NCI-H748 (cell line): ENCODE data around the gene CCDC127.
"Not testable (repeated sequence)": the region's sequence is repeated elsewhere in the genome, so short reads cannot be mapped to it uniquely, and the experiment has no call there.

Experiments
- DNase-seq: peaks from one replicate; lab custom pipeline; 2025; ENCODE audit not compliant: unreplicated experiment; lab: John Stamatoyannopoulos, UW

CCDC127 gene, protein sequence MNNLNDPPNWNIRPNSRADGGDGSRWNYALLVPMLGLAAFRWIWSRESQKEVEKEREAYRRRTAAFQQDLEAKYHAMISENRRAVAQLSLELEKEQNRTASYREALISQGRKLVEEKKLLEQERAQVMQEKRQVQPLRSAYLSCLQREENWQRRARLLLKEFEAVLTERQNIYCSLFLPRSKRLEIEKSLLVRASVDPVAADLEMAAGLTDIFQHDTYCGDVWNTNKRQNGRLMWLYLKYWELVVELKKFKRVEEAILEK

DNA sequence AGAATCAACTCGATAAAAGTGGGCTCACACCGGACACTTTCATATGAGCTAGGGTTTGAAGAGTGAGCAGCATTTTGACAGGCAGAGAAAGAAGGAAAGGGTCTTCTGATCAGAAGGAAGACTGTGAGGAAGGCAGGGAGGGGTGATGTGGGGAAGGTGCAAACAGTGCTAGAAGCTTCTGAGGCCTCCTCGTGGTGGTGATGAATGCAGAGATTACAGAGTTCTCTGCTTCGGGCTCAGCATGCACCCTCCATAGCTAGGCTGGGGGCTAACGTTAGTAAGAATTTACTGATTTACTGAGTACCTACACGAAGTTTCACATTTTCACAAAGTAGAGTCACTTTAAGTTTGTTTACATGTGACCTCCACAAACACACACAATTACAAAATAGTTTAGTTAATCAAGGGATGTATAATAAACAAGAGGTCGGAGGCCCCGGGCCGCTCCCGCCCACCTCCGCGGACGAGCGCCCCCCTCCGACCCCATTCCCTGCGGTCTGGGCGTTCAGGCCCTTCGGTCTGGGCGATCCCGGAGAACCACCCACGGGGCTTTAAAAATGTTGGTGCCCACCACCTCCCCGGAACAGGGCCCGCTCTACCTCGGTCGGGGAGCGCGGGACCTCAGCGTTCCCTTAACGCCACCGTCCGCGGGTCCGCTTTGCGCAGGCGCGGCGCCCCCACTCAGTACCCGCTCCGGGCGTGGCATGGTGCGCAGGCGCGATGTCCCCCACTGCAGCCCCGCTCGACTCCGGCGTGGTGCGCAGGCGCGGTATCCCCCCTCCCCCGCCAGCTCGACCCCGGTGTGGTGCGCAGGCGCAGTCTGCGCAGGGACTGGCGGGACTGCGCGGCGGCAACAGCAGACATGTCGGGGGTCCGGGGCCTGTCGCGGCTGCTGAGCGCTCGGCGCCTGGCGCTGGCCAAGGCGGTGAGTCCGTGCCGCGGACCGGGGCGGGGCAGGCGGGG, at the start of gene CCDC127, which contains the start of gene SDHA:
CCDC127 (minus strand) TSS at position 660 of the 963 bp plus-strand sequence. CDS start 1,304 bp downstream, outside the sequence.
SDHA (plus strand) TSS at position 827 of the 963 bp plus-strand sequence; CDS start at position 863, 36 bp downstream.
- peak; percentile 99 for DNase-seq

DNA sequence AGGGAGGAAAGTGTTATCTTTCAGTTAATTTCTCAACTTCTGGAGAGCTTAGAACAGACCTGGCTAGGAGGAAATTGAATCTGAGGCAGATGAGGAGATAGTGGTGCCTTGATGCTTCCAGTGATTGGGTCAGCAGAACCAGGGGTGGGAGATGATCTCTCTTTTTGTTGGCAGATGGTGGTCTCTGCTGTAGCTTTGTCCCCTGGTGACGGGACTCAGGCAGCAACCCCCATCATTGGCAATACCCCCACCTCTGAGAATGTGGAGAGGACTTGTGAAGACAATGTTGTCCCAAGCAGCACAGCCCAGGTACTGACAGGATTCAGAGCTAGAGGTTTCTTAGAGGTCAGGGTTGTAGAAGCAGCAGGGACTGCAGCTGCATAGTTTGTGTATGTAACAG, 49.8 kb upstream of the CCDC127 start:
- no peak for DNase-seq

DNA sequence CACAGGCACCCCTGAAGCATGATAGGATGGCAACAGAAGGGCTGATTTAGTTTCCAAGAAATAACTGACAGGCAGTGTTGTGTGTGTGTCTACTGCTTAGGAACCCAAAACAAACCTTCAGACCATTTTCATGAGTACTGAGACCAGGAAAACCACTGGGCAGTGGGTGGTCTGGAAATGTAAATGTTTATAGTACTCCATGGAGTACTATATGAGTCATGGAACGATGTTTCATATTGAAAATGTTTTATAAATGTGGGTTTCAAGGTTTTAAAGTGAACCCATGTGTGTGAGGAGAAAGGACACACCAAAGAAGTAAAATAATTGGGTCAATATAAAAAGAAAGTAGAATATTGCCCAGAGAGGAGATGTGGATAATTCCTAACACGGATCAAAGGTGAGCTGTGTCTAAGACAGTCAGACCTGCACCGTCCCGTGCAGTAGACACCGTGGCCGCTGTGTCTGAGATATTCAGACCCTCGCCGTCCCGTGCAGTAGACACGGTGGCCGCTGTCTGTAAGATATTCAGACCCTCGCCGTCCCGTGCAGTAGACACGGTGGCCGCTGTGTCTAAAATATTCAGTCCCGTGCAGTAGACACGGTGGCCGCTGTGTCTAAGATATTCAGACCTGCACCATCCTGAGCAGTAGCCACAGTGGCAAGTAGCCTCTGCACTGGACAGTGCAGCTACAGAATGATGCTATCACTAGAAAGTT, 48.5 kb upstream of the CCDC127 start:
- DNase-seq = not testable (repeated sequence)

DNA sequence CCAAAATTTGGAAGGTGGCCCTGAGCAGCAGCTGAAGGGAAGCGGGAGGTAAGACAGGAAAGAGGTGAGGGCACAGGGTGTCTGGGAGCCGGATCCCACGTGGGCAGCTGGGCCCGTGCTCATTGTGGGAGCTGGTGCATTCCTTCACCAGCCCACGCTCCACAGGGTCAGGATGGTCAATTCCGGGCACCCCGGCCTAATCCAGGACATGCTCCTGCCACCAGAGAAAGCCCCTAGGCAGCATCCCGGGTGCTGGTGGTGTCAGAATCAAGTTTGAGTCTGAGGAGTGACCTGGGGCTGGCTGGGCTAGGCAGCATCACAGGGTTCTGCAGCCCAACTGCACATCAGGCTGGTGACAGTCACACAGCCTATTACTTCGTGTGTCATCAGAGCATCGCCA, 46.4 kb upstream of the CCDC127 start:
- DNase-seq = no peak

DNA sequence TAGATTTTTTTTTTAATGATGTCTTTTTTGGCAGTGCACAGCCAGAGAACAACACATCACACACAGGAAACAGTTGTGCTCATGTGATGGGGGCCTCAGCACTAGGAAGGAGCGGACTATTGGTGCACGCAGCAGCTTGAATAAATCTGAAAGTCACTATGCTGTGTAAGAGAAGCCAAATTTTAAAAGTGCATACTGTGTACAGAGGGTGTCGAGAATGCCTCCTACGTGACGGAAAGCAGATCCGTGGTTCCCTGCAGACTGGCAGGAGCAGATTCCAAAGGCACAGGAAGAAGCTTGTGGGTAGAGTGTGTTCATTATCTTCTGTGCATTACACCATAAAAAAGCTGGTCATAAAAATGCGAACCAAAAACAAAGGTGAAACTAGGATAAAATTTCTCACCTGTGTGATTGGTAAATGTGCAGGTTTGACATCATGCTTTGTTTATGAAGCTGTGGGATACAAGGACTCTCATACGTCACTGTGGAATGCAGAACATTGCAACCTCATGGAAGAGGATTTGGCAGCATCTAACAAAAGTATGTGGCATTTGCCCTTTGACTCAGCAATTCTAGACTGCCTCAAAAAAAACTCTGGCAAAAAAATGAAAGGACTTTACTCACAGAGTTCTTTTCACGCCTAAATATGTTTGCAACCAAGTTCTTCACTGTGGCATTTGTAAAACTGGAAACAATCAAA, 45.5 kb upstream of the CCDC127 start:
- not testable (repeated sequence) for DNase-seq

DNA sequence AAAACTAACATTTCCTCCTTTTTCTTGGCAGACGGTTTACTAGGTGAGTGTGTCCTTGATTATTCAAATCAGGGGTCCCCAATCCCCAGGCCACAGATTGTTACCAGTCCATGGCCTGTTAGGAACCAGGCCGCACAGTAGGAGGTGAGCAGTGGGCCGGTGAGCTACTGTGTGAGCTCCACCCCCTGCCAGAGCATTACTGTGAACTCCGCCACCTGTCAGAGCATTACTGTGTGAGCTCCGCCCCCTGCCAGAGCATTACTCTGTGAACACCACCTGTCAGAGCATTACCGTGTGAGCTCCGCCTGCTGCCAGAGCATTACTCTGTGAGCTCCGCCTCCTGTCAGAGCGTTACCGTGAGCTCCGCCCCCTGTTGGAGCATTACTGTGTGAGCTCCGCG, 39.2 kb upstream of the CCDC127 start:
- no peak for DNase-seq

DNA sequence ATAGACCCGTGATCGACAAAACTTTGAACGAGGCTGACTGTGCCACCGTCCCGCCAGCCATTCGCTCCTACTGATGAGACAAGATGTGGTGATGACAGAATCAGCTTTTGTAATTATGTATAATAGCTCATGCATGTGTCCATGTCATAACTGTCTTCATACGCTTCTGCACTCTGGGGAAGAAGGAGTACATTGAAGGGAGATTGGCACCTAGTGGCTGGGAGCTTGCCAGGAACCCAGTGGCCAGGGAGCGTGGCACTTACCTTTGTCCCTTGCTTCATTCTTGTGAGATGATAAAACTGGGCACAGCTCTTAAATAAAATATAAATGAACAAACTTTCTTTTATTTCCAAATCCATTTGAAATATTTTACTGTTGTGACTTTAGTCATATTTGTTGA, 38.4 kb upstream of the CCDC127 start:
- not testable (repeated sequence) for DNase-seq

DNA sequence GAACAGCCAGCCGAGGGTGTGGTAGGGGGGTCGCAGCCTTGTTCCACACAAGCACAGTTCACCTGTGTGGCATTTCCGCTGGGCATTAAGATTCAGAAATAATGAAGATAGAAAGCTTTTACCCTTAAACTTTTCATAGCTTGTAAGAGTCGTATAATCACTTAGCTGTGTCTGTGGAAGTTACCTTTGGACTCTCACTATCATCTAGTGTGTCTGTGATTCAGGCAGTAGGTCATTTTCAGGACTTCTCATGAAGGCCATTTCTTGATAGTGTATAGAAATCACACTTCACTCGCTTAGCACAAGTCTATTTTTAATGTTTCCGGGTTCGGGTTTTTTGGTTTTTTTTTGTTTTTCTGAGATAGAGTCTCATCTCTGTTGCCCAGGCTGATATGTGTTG, 37.2 kb upstream of the CCDC127 start:
- DNase-seq = not testable (repeated sequence)

DNA sequence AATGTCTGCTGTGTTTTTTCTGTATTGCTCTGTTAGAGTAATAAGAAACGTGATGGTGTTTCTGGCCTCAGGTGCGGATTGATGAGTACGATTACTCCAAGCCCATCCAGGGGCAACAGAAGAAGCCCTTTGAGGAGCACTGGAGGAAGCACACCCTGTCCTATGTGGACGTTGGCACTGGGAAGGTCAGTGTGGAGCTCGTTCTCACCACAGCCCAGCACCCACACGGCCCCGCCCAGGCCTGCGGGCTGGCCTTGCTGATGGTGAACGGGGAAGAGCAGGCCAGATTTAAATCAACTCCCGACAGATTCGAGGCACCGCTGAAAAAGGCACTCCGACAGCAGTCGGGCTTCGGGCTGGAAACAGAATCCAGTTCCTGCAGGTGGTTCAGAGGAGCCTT, 36.4 kb upstream of the CCDC127 start:
- not testable (repeated sequence) for DNase-seq

DNA sequence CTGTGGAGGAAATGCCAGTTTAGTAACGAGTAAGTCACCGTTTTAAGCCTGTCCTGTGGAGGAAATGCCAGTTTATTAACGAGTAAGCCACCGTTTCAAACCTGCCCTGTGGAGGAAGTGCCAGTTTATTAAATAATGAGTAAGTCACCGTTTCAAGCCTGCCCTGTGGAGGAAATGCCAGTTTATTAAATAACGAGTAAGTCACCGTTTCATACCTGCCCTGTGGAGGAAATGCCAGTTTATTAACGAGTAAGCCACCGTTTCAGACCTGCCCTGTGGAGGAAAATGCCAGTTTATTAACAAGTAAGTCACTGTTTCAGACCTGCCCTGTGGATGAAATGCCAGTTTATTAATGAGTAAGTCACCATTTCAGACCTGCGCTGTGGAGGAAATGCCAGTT, 34.6 kb upstream of the CCDC127 start:
- no peak for DNase-seq

DNA sequence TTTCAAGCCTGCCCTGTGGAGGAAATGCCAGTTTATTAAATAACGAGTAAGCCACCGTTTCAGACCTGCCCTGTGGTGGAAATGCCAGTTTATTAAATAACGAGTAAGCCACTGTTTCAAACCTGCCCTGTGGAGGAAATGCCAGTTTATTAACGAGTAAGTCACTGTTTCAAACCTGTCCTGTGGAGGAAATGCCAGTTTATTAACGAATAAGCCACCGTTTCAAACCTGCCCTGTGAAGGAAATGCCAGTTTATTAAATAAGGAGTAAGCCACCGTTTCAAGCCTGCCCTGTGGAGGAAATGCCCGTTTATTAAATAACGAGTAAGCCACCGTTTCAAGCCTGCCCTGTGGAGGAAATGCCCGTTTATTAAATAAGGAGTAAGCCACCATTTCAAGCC, 34.0 kb upstream of the CCDC127 start:
- not testable (repeated sequence) for DNase-seq

DNA sequence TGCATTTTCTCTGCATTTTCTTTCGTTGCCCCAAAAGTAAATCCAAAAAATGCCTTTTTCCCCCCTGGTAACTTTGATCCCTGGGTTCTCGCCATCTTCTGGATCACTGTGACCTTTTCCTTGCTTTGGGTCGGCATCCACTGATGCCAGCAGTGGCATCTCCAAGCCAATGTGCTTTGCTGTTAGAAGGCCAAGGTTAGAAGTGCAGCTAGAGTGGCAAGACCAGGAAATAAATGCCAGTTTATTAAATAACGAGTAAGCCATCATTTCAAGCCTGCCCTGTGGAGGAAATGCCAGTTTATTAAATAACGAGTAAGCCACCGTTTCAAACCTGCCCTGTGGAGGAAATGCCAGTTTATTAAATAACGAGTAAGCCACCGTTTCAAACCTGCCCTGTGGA, 33.6 kb upstream of the CCDC127 start:
- not testable (repeated sequence) for DNase-seq

DNA sequence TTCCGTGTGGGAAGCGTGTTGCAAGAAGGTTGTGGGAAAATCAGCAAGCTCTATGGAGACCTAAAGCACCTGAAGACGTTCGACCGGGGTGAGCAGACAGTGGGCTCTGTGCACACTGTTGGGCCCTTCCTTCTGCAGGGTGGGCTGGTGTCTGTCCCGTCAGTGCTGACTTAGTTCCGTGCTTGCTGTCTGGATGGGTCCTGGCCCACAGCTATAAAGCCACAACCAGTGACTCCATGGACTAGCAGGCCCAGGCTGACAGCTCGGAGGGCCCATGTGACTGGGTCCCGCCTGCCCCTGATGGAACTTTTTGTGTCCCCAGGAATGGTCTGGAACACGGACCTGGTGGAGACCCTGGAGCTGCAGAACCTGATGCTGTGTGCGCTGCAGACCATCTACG, 33.1 kb upstream of the CCDC127 start:
- DNase-seq = not testable (repeated sequence)

DNA sequence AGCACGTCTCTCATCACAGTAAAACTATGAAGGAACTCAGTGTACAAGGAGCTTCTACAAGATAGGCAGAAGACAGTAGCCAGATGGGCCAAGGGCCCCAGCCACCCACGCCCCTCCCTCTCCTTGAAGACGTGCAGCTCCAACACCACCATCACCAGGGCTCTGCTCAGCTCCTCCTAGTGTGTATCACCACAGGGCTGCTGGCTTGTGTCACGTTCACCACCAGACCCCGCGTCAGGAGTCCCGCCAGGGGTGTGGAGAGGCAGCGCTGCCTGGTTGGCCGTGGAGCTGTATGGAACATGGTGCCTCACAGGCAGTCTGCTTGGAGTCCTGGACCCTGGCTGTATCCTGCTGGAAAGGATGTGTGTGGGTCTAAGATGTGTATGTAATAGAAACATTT, 32.4 kb upstream of the CCDC127 start:
- not testable (repeated sequence) for DNase-seq

DNA sequence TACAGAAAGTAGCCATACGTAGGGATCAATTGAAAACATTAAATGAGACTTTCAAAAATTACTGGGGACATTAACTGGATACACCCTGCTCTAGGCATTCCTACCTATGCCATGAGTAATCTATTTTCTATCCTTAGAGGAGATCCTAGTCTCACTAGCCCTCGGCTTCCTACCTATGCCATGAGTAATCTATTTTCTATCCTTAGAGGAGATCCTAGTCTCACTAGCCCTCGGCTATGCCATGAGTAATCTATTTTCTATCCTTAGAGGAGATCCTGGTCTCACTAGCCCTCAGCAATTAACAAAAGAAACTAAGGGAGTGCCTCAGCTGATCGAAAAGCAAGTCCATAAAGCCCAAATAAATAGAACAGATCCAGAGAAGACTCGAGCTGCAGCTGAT, 27.8 kb upstream of the CCDC127 start:
- DNase-seq = not testable (repeated sequence)

DNA sequence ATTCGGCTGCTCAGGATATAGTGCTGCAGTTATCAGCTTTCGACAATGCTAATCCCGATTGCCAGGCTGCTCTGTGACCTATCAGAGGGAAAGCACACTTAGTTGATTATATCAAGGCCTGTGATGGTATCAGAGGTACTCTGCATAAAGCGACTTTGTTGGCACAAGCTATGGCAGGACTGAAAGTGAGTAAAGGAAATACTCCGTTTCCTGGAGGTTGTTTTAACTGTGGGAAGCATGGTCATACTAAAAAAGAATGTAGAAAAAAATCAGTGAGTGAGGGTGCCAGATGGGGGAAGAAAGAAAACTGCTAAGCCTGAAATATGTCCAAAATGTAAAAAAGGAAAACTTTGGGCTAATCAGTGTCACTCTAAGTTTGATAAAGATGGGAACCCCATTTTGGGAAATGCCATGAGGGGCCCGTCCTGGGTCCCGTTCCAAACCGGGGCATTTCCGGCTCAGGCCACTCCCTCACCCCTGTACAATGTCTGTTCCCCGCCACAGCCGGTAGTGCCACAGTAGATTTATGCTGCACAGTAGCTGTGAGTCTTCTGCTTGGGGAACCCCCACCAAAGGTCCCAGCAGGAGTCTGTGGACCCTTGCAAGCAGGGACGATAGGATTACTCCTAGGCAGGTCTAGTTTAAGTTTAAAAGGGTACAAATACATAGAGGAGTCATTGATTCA, 25.9 kb upstream of the CCDC127 start:
- not testable (repeated sequence) for DNase-seq

DNA sequence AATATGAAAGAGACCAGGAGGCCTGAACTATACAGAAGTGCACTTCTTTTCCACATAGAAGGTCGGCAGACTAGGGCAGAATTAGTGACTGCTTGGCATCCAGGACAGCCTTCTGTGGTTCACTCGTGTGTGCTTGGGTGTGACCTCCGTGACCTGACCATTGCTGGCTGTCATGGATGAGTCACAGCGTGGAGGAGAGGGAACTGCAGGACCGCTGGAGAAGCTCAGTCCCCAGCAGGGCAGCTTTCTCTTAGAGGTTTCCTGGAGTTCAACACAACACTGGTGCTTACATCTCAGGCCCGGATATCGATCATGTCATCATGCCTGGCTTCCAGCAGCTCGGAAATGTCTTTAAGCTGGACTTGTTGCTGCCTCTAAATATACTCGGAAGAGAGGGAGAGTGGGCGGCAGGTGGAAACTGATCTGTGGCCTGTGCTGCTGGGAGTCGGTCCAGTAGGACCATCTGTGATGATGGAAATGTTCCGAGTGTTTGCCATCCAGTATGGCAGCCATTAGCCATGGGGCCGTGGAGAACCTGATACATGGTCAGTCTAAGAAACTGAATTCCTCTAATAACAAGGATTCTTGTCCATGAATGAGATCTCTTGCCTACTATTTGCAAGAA, 23.2 kb upstream of the CCDC127 start:
- DNase-seq = not testable (repeated sequence)

DNA sequence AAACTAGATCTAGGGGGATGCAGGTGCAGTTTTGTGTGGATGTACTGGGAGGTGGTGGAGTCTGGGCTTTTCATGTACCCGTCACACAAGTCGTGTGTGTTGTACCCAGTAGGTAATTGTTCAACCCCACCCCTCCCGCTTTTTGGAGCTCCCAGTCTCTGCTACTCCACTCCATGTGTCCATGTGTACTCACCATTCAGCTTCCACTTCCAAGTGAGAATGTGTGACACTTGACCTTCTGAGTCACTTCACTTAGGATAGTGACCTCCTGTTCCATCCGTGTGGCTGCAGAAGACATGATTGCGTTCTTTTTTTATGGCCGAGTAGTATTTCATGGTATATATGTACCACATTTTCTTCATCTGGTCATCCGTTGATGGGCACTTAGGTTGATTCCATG, 22.6 kb upstream of the CCDC127 start:
- not testable (repeated sequence) for DNase-seq

DNA sequence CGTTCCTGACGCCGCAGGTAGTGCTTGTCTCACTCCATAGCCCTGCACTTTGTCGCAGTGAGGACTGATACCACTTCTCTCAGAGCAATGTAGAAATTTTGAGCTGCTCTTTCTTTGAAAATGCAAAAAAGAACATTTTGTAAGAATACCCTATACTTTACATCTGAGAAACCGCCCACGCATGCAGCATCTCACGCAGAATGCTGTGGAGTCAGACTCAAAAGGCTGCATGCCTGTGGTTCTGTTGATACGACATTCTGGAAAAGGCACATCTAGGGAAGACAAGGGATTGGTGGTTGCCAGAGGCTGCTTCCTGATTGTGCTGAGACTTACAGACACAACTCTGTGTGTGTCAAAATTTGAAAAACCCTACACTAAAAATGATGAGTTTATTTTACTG, 20.0 kb upstream of the CCDC127 start:
- not testable (repeated sequence) for DNase-seq

DNA sequence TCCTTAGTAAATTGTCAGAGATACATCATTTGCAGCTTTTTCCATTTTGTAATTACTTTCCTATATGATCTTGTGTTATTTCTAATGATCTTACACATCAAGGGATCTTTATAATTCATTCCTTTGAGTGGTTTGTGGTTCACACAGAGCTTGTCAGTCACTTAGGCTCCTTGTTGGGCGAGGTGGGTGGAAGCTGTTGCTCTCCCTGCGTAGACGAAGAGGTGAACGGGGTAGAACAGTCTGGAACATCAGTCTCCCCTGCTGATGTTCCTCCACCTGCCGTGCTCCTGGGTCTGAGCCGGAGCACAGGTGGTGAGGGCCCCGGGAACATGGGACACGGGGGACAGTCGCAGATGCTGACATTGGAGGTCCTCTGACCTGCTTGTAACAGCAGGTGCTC, 17.6 kb upstream of the CCDC127 start:
- not testable (repeated sequence) for DNase-seq
